HG03575 (cell line): Measurements from ENCODE around the gene CXCL12.

Source experiments
- ATAC-seq: cut with Tn5 transposase; IDR thresholded peaks from one replicate; pipeline ENCODE4 v1.9.1; 2021; ENCODE audit not compliant: unreplicated experiment, insufficient number of reproducible peaks, low FRiP score; ENCODE audit errors: extremely low read depth

CXCL12 gene

DNA sequence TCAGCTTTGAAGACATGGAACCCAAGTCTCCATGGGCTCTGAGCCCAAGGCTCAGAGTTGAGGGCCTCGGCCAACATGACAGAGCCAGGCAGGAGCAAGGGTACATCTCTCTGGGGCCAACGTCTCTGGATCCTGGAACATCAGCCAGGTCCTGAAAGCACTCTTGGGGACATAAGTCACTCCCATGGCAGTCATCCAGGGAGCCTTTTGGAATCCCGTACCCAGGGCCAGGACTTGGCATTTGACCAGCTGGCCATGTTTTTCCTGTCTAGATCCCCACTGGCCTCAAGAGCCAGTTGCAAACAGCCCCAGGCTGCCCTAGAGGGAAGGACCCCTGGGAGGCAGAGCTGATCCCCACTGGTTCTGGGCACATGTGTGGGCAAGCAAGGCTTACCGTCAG is 4.3 kb upstream of the CXCL12 start:
- ATAC-seq, result no peak

DNA sequence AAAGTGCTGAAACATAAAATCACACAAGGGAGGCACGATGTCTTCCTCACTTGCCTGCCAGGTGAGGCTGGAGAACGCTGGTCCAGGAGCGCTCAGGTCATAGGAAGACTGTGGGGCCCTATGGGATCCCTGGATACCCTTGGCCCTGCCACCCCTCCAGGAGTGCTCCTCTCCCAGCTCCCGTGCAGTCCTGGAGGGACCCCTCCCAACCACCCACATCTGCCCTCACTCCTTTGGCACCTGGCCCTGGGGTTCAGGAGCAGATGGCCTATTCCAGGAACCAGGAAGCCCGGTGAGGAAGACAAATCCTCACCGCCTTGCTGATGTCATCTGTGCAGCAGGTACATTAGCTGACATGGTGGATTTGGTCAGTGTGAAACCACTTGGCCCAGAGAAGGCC is 3.7 kb upstream of the CXCL12 start:
- no peak for ATAC-seq

DNA sequence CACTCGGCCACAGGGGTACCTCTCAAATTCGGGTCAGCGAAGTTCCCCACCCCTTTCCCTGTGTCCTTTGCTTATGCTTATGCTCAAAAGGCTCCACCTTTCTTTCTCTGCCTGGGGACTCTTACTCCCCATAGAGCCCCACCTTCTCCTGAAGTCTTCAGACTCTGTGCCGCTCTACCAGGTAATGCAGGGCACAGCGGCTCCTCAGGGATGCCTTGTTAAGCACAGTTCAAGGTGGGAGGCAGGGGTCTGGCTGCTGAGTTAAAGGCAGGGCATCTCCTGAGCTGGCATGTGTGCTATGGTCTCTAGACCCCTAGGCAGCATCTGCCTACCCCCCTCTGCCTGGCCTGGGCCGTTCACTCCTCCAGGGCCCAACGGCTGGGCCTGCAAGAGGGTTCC is 3.0 kb upstream of the CXCL12 start:
- no peak for ATAC-seq

DNA sequence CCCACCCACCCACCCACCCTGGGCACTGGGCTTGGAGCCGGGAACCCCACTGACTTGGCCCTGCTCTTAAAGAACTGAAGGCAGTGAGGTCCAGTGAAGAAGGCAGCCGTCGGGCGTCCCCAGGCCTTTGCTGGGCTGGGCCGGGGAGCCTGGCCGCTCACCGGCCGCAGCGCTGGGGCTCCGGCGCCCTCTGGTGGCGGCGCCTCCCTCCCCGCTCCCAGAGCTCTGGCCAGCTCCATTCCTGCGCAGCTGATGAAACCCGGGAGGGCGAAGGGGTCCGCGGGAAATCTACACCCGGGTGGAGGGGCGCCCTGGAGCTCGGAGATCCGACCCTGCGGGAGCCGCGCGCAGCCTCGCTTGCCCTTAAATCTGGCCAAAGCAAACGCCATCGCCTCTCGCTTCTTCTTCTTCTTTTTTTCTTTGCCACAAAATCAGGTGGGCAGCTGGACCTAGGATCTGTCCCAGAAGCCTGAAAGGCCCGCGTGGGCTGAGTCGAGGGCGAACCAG is 1.7 kb upstream of the CXCL12 start:
- no peak for ATAC-seq

DNA sequence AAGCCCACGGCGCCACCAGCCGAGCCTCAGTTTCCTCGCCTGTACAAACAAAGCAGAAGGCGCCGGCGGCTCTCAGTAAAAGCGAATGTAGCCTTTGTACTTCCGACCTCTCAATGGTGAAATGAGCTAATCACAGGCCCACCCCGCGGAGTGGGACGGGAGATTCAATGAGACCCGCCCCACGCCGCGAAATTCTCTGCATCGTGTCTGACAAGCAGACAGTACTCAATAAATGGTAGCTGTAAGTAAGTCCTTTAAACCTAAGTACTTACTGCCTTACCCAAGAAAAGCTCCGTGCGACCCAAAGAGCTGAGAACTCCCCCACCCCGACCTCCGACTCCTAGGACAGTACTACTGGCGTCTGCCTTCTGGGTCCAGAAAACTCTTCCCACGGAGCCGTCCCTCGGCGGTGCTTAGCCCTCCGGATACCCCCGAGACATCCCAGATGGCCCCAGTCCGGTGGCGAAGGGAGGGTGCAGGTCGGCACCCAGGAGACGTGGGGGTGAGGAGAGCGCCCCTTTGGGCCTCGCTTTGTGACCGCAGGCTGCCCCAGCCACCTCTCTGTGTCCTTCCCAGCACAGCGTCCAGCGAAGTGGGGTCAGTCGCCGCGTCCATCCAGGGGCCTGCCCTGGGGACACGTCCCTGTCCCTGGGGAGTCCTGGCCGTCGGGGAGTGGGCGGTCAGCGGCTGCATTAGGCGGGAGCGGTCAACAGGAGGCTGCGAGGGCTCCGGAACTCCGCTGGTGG is 972 bp upstream of the CXCL12 start:
- ATAC-seq, result no peak

DNA sequence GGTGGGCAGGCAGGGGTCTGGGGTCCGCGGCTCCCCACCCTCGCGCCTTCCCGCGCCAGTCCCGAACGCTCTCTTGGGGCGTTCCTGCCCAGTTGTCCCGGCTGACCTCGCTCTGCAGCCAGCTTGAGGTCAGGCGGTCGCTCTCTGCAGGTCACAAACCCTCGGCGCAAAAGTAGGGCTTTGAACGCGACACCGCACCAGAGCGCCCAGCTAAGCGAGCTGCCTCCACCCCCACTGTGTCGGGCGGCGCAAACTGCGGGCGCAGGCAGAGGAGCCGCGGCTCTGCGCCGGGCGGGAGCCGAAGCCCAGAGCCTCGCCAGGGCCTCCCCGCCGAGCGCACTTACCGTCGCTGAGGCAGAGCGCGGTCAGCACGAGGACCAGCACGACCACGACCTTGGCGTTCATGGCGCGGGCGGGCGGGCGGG is 284 bp downstream of the CXCL12 start:
- no peak for ATAC-seq

DNA sequence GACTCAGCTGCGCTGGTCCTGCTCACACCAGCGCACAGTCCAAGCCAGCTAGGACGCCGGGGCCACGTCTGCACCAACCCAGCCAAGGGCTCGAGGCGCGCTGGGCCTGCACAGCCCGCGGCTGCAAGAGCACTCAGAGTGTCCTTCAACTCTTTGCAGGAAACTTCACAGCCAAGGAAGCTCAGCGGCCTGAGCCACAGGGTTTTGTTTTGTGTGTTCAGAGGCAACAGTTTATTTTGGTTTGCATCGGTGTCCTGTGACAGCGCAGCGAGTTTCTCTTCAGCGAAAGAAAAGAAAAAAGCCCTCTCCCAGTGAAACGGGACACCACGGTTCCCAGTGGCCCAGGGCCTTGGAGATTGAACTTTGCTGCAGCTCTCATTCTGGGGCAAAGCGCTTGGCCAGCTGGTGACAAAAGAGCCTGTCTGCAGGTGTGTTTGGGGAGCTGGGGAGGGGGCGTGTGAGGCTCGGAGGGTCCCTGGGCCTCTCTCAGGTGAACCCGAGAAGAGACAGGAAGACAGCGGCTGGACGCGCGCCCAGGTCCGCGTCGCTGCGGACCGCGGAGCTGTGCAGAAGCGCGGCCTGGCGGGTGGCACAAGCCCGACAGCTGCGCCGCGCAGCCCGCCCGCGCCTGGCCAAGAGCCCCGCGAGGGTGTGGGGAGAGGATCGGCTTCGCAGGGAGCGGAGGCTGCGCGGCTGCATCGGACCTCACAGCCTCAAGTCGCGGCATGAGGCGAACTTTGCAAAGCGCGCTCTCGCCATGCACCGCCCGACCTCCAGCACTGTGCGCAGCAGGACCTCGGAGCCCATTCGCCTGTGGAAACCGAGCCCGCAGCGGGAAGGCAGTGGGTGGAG is 922 bp downstream of the CXCL12 start:
- ATAC-seq, result no peak

DNA sequence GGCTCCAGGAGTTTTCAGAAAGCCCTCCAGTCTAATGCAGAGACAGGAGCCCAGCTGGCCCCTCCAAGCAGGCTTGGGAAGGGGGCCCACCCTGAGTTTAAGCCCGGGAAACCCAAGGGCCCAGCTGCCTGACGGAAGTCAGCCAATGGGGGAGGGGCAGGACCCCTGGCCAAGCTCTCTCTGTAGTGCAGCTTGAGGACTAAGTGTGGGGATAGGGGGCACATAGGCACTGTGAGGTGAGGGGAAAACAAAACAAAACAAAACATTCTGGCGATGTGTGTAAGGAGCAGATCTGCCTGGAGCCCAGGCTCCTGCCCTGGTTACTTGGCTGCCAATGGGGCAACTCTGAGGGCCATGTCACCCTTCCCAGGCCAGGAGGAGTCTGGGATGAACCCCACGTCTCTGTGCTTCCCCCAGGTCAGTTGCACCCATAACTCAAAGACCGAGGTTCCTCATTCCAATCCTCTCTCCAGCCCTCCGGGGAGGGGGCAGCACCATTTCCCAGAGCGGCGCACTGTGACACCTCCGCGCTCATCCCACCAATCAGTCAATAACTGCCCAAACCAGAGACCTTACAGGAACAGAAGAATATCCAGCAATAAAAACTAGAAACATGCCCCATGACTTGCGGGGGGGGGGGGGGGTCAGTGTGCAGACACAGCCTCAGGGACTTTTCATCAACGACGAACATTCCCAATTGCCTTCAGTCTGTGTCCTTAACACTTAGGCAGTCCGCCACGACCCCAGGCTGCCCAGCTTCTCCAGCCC is 1.7 kb downstream of the CXCL12 start:
- no peak for ATAC-seq

DNA sequence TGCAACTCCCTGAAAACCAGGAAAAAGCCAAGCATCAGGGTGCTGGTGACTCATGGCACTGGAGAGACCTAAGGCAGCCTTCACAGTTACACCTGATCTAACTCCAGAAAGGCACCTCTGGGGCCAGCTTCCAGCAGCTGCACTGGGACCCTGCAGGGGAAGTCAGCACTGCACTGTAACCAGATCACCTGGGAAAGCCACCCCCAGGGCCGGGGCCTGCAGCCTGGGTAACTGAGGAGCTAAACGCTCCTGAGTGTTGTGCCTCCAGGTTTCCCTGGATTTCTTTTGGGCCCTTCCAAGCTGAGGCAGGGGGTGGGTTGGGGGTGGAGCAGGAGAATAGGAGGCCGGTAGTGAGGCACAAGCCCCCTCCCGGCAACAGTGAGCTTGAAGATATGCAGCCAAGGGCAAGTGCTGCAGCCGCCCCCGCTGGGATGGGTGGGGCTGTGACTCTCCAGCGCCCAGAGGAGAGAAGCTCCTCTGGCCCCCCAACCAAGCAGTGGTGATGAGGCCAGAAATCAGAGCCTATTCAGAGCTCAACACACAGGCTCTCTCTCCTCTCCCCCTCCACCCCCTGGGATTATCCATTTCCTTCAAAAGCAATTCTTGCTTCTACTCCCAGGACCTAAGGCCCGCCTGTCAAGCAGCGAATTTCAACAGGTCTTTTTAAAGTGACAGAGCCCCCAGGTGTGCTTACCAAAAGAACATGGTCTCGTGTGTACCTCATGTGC is 2.6 kb downstream of the CXCL12 start:
- ATAC-seq, result no peak

DNA sequence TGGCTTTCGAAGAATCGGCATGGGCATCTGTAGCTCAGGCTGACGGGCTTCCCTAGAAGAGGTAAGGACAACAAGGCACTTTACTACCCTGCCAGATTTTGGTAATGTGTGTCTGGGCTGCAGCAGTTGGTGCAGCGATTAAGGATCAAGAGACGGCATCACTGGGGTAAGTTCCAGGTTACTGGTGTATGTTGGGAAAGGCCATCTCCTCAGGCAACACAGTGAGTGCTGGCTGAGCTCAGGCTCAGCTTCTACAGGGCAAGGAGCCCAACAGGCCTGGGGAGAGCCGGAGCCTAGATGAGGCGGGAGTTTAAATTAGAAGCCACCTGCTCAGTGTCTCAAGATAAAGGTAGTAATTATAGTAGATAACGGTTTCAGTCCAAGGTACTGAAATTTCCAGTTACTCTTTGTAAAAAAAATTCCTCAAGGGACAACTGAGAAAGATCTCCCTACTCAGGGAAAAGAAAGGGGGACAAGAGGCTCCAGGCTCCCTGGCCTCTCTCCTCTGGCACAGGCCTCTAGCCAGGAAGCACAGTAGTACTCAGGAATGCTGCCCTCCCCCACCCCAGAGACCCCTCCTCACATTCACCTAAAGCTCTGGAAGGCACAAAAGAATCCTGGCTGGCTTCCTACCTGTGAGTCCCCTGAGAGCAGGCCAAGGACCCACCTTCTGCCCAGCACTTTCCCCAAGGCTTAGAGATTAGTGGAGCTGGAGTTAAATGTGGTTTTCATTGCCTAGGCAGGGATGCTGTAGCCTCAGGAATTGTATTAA is 3.9 kb downstream of the CXCL12 start:
- ATAC-seq, result no peak

DNA sequence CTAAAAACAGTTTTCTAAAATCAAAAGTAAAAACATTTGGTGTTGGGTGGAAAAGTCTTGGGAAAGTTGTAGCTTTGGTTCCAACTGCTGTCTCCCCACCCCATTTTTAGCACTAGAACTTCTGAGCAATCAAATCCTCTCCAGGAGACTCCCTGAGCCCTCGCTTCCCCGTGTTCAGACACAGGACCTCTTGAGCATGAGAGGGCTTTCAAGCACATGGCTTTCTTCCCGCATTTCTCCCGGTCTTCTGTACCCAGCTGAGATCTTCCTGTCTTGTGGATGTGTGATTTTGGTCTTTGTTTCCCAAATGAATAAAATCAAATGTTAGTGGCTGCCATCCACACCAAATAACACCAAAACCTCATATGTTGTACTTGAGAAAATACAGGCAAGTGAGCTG is 5.0 kb downstream of the CXCL12 start:
- no peak for ATAC-seq

DNA sequence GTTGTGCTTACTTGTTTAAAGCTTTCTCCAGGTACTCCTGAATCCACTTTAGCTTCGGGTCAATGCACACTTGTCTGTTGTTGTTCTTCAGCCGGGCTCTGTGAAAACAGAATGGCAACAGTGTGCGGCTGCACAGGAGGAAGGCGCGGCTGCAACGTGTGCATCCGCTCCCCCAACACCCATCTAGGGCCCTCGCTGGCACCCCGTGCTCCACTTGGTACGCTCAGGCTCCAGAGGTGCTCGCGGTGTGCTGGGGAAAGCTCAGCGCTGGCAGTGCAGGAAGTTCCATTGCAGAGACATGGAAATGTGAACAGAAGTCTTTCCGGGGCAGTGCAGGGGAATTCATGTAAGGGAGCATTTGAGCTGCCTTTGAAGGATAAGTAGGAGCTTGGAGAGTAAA is 6.3 kb downstream of the CXCL12 start:
- ATAC-seq, result no peak

DNA sequence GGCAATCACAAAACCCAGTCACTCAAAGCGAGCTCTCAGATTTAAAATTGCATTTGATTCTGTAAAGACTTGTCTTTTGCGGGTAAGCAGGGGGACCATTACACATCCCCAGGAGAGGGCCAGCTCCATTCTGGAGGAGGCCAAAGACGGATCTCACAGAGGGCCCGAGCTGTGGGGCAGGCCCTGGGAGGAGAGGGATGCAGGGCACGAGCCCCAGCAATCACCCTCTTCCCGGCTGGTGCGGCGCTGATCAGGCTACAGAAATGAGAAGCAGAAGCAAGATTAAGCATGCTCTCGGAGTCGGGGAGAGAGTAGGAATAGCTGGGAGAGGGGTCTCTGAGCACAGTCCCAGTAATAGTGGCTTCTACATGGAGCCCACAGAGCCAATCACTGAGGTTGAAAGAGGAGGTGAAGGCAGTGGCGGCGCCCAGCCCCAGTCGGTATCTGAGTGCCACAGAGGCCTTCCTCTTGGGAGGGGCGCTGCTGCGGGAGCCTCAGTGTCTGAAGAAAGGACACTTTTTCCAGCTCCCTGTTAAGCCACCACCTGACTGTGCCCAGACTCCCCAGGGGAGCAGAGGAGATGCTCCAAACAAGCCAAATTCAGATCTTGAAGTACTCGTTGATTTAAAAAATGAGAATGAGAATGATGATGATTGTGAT is 7.1 kb downstream of the CXCL12 start:
- ATAC-seq, result no peak

DNA sequence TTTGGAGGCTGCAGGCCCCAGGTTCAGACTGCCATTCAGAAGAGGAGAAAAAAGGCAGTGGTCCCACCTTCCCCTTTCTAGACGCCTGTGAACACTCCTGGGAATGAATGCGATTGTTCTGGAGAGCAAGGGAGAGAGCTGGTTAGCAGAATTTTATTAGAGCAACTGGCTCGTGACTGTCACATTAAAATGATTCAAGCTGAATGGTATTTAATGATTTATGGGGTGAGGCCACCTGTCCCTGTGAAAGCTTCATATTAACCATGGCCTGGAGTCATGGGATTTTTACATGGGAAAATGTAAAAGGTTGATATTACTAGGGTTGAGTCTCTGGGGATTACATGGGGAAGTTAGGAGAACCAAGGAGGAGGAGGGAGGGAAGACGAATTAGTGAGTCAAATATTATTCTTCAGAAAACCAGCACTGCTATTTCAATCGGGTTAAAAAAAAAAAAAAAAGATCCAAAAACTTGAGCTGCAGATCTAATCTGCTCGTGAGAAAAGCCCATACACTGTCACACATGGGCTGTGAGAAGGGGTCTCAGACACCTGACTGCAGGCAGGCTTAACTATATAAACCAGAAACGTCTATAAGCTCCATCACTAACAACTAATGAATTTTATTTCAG is 8.3 kb downstream of the CXCL12 start:
- no peak for ATAC-seq

DNA sequence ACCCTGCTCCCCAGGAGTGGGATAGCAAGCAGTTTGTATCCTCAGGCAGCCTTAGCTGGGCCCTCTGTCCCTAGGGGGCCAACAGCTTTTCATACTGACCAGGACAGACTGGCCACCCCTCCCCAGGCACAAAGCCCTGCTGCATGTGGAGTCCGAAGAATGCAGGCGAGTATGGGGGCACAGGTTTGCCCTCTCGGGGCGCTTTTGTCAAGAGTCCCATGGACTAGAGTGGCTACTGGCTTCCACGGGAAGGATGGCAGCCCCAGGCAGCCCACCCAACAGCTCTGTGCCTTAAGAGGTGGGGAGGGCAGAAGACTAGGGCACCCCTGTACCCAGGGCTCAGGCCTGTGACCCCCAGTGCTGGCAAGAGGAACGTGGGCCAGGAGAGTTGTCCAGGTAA is 10.7 kb downstream of the CXCL12 start:
- no peak for ATAC-seq

DNA sequence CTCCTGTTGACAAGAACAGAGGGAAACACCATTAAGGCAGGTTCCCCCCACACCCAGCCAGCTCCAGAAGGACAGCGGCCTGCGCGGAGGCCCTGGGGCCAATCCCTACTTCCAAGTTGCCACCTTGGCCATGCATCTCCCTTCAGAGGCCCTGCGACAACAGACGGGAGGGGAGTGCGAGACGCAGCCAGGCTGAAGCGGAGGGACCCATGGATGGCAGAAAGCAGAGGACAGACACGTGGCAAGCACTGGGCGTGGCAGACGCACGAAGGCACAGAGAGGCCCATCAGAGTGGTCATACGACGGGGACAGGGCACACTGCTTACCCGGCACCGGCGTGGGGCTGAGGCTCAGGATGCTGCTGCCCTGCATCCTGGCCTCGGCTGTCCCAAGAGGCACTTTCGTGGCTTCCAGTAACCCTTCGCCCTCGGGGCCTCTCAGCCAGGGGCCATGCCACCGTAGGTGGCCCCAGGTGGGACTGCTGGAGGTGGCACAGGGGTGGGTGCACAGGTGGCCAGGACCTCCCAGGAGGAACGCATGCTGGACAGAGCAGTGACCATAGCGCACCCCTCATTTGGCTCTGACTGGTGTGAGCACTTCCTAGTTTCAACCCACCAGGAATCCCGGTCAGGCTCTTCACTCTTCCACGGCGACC is 11.4 kb downstream of the CXCL12 start:
- ATAC-seq, result no peak

DNA sequence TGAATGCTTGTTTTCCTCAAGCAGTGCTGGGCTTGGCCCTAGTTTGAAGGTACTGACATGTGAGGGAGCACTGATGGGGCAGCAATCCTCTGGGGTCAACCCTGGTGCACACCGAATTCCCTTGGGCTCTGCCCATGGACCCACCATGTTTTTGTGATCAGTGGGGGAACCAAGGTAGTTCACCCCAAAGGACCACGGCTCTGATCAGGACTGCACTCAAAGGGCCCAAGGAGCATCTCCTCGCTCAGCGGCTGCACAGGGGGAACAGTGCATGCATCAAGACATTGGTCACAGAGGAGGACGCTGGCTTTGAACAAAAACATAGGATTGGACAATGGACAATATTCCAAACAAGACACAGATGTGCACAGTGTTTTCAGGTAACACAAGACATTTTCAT is 12.7 kb downstream of the CXCL12 start:
- no peak for ATAC-seq
